ACHN (cell line): ENCODE results near the gene LEF1.
"Not testable (repeated sequence)": the region's sequence is repeated elsewhere in the genome, so short reads cannot be mapped to it uniquely, and the experiment has no call there.

Experiments
- DNase-seq: peaks from one replicate; pipeline ENCODE4 v3.0.0-alpha.2; 2015
- in situ Hi-C: cut with HindIII; loops from 2 replicates; pipeline ENCODE4 v1.10.0; 2017; ENCODE audit warnings: low sequenced_read_pairs, low pct_ligation_motif_present, low pct_unique_long_range_greater_than_20kb

LEF1 gene

GRCh38 chr4:108052558-108053120, 116.1 kb downstream of the LEF1 start:
- in situ Hi-C loops = no loop called here
- DNase-seq = no peak

GRCh38 chr4:108051343-108051742, 117.4 kb downstream of the LEF1 start:
- DNase-seq = no peak
- in situ Hi-C loops = no loop called here

GRCh38 chr4:108050166-108051111, 118.3 kb downstream of the LEF1 start:
- DNase-seq, in situ Hi-C loops: not testable (repeated sequence)

- no peak for DNase-seq
- in situ Hi-C loops = no loop called here
These were observed 119.3 kb downstream of the LEF1 start for GRCh38 chr4:108049406-108049805.

- in situ Hi-C loops = no loop called here
- DNase-seq = no peak
These were observed 119.7 kb downstream of the LEF1 start for GRCh38 chr4:108048997-108049396.

- in situ Hi-C loops = no loop called here
- DNase-seq = no peak
These were observed 120.6 kb downstream of the LEF1 start for GRCh38 chr4:108048157-108048556.

- in situ Hi-C loops = no loop called here
- no peak for DNase-seq
These were observed 121.5 kb downstream of the LEF1 start for GRCh38 chr4:108047199-108047598.

- DNase-seq = no peak
- in situ Hi-C loops = no loop called here
These were observed 123.1 kb downstream of the LEF1 start for GRCh38 chr4:108045687-108046024.

GRCh38 chr4:108044951-108045686, 123.6 kb downstream of the LEF1 start:
- DNase-seq = no peak
- in situ Hi-C loops = no loop called here

GRCh38 chr4:108043526-108043925, 125.2 kb downstream of the LEF1 start:
- in situ Hi-C loops = no loop called here
- DNase-seq = no peak

GRCh38 chr4:108042927-108043326, 125.8 kb downstream of the LEF1 start:
- no peak for DNase-seq
- in situ Hi-C loops = no loop called here

GRCh38 chr4:108037884-108038283, 130.8 kb downstream of the LEF1 start:
- DNase-seq = no peak
- in situ Hi-C loops = no loop called here

- no peak for DNase-seq
- in situ Hi-C loops = no loop called here
These were observed 132.5 kb downstream of the LEF1 start for GRCh38 chr4:108036213-108036612.

GRCh38 chr4:108035691-108036090, 133.0 kb downstream of the LEF1 start:
- in situ Hi-C loops = no loop called here
- DNase-seq = no peak

GRCh38 chr4:108034565-108034964, 134.2 kb downstream of the LEF1 start:
- in situ Hi-C loops = no loop called here
- DNase-seq = no peak

- in situ Hi-C loops = no loop called here
These were observed 135.4 kb downstream of the LEF1 start for GRCh38 chr4:108033348-108033747.

GRCh38 chr4:108031427-108032083, 137.2 kb downstream of the LEF1 start:
- DNase-seq = no peak
- in situ Hi-C loops = no loop called here

More at GRCh38 chr4:108033348-108033747, 135.4 kb downstream of the LEF1 start:
- DNase-seq = no peak

GRCh38 chr4:108030332-108030731, 138.4 kb downstream of the LEF1 start:
- peak; percentile 27 for DNase-seq
- in situ Hi-C loops = no loop called here

- no peak for DNase-seq
- in situ Hi-C loops = no loop called here
These were observed 139.0 kb downstream of the LEF1 start for GRCh38 chr4:108029731-108030130.
